ENCODE data around the gene RAB5IF. TPM values are rescaled to one million over a fixed set of nuclear protein-coding genes. Genes with fewer than 3 reads are reported as not detected.

RAB5IF gene
- total and polyA plus RNA-seq, 2 of the 13 experiments (the other 11 are each of a cell fraction or from before 2014, with no cell fraction given) = 261 to 305 TPM

- TF ChIP-seq TERF1 (CRISPR knock-in tag; IDR thresholded peaks at IDR 0.05) = no peak
- no peak for TF ChIP-seq JUNB (CRISPR knock-in tag; IDR thresholded peaks at IDR 0.05; ENCODE audit: borderline replicate concordance)
- TF ChIP-seq, protein P1, sequence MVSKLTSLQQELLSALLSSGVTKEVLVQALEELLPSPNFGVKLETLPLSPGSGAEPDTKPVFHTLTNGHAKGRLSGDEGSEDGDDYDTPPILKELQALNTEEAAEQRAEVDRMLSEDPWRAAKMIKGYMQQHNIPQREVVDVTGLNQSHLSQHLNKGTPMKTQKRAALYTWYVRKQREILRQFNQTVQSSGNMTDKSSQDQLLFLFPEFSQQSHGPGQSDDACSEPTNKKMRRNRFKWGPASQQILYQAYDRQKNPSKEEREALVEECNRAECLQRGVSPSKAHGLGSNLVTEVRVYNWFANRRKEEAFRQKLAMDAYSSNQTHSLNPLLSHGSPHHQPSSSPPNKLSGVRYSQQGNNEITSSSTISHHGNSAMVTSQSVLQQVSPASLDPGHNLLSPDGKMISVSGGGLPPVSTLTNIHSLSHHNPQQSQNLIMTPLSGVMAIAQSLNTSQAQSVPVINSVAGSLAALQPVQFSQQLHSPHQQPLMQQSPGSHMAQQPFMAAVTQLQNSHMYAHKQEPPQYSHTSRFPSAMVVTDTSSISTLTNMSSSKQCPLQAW (CRISPR knock-in tag; IDR thresholded peaks at IDR 0.05) = peak; percentile 88; the same call in 1 of the 2 replicates
- TF ChIP-seq ATF3 (CRISPR knock-in tag; IDR thresholded peaks at IDR 0.05) = no peak
- no peak for TF ChIP-seq CENPT (CRISPR knock-in tag; IDR thresholded peaks at IDR 0.05; ENCODE audit: low read depth)
- TF ChIP-seq KLF6 (CRISPR knock-in tag; IDR thresholded peaks at IDR 0.05) = 0 out of 2 replicates have a peak, but pooled peaks have one; percentile 59
- TF ChIP-seq ZNF367 (CRISPR knock-in tag; IDR thresholded peaks at IDR 0.05; ENCODE audit: borderline replicate concordance) = no peak; the same call in 1 of the 2 replicates
- TF ChIP-seq ZNF746 (CRISPR knock-in tag; IDR thresholded peaks at IDR 0.05) = peak; percentile 76
- TF ChIP-seq ZNF709 (CRISPR knock-in tag; IDR thresholded peaks at IDR 0.05) = peak; percentile 81
- TF ChIP-seq ARID2 (CRISPR knock-in tag; IDR thresholded peaks at IDR 0.05; ENCODE audit: borderline replicate concordance) = no peak
- TF ChIP-seq TCF7 (IDR thresholded peaks at IDR 0.05; ENCODE audit: low read depth) = no peak
- no peak for TF ChIP-seq NFRKB (IDR thresholded peaks at IDR 0.05)
- no peak for TF ChIP-seq FOXK2 (IDR thresholded peaks at IDR 0.05)
- TF ChIP-seq ZNF547 (CRISPR knock-in tag; IDR thresholded peaks at IDR 0.05) = peak; percentile 99
- no peak for TF ChIP-seq PCBP2 (optimal IDR thresholded peaks at IDR 0.05; ENCODE audit: low read depth, low read length, poor library complexity, severe bottlenecking)
- TF ChIP-seq JUN (CRISPR knock-in tag; IDR thresholded peaks at IDR 0.05) = no peak
- TF ChIP-seq PPARG (CRISPR knock-in tag; conservative IDR thresholded peaks at IDR 0.05) = peak; percentile 25; the same call in 1 of the 2 replicates
- TF ChIP-seq ZNF317 (CRISPR knock-in tag; IDR thresholded peaks at IDR 0.05) = peak; percentile 88; the same call in 1 of the 2 replicates
Observed at GRCh38 chr20:36573103-36573797, 32.3 kb upstream of the RAB5IF start, which contains the start of gene TGIF2 (continued).

Measured in HepG2 (cell line).